ENCODE data around the gene CYP2A7. TPM values are rescaled to one million over a fixed set of nuclear protein-coding genes. Genes with fewer than 3 reads are reported as not detected.
"Not testable (repeated sequence)": the region's sequence is repeated elsewhere in the genome, so short reads cannot be mapped to it uniquely, and the experiment has no call there.

Gene CYP2A7
- total RNA-seq, 1 donor from 2014 or later = not detected

- Mint-ChIP-seq H3K4me3 (ENCODE audit: unreplicated experiment) (no peak overlapping the region), H3K9me3 (ENCODE audit: unreplicated experiment) (no peaks in the 10 kb centered on the region), H3K27me3 (ENCODE audit: unreplicated experiment) (no peaks in the 10 kb centered on the region), H3K27ac (ENCODE audit: unreplicated experiment) (no peak overlapping the region), H3K4me1 (ENCODE audit: unreplicated experiment) (peaks cover 19% of the 10 kb centered on the region), H3K36me3 (ENCODE audit: unreplicated experiment) (peaks cover 14% of the 10 kb centered on the region)
- TF ChIP-seq CTCF (IDR thresholded peaks at IDR 0.05) = no peak
- no peak for DNase-seq (ENCODE audit: extremely low spot score, unreplicated experiment)
Measured at GRCh38 chr19:40827386-40828247, 54.4 kb downstream of the CYP2A7 start.

GRCh38 chr19:40826699-40827385 lies 55.2 kb downstream of the CYP2A7 start:
- H3K4me1 Mint-ChIP-seq (ENCODE audit: unreplicated experiment) = peaks cover 13% of the 10 kb centered on the region
- H3K4me3 Mint-ChIP-seq (ENCODE audit: unreplicated experiment); H3K27ac Mint-ChIP-seq (ENCODE audit: unreplicated experiment); DNase-seq (ENCODE audit: extremely low spot score, unreplicated experiment); H3K27me3 Mint-ChIP-seq (ENCODE audit: unreplicated experiment); H3K9me3 Mint-ChIP-seq (ENCODE audit: unreplicated experiment): not testable (repeated sequence)
- H3K36me3 Mint-ChIP-seq (ENCODE audit: unreplicated experiment) = peaks cover 14% of the 10 kb centered on the region

- DNase-seq (ENCODE audit: extremely low spot score, unreplicated experiment); H3K27me3 Mint-ChIP-seq (ENCODE audit: unreplicated experiment); H3K27ac Mint-ChIP-seq (ENCODE audit: unreplicated experiment); H3K4me3 Mint-ChIP-seq (ENCODE audit: unreplicated experiment); H3K9me3 Mint-ChIP-seq (ENCODE audit: unreplicated experiment); H3K4me1 Mint-ChIP-seq (ENCODE audit: unreplicated experiment): not testable (repeated sequence)
- H3K36me3 Mint-ChIP-seq (ENCODE audit: unreplicated experiment) = peaks cover 14% of the 10 kb centered on the region
Measured at GRCh38 chr19:40826312-40826698, 55.7 kb downstream of the CYP2A7 start.

GRCh38 chr19:40825460-40826095 lies 56.5 kb downstream of the CYP2A7 start:
- DNase-seq (ENCODE audit: extremely low spot score, unreplicated experiment); H3K27ac Mint-ChIP-seq (ENCODE audit: unreplicated experiment); H3K27me3 Mint-ChIP-seq (ENCODE audit: unreplicated experiment); H3K9me3 Mint-ChIP-seq (ENCODE audit: unreplicated experiment); H3K4me1 Mint-ChIP-seq (ENCODE audit: unreplicated experiment); H3K4me3 Mint-ChIP-seq (ENCODE audit: unreplicated experiment): not testable (repeated sequence)
- H3K36me3 Mint-ChIP-seq (ENCODE audit: unreplicated experiment) = peaks cover 14% of the 10 kb centered on the region

Other genes with a start within 250 kb of the CYP2A7 start
- gene NUMBL, start 191.6 kb downstream of the CYP2A7 start, total RNA-seq = 63.2 and 67.1 TPM in 2 replicates
- gene COQ8B, start 165.3 kb downstream of the CYP2A7 start, total RNA-seq = 33.8 and 42.0 TPM in 2 replicates
- gene ITPKC, start 165.1 kb downstream of the CYP2A7 start, total RNA-seq = 10.9 and 12.0 TPM in 2 replicates
- 14.6 and 17.0 TPM in 2 replicates for gene ACTMAP, start 131.8 kb downstream of the CYP2A7 start, total RNA-seq
- 48.0 and 53.2 TPM in 2 replicates for gene SNRPA, start 131.0 kb downstream of the CYP2A7 start, total RNA-seq
- gene MIA, start 106.7 kb downstream of the CYP2A7 start, total RNA-seq = 2.0 TPM in 1 of 2 replicates, not detected in the other
- 19.7 and 20.4 TPM in 2 replicates for gene RAB4B, start 104.0 kb downstream of the CYP2A7 start, total RNA-seq
- 94.3 and 104 TPM in 2 replicates for gene EGLN2, start 83.0 kb downstream of the CYP2A7 start, total RNA-seq
- gene CYP2A6, start 31.8 kb downstream of the CYP2A7 start, total RNA-seq = not detected in 2 replicates
- not detected in 2 replicates for gene CYP2B6, start 109.1 kb upstream of the CYP2A7 start, total RNA-seq
- gene CYP2A13, start 206.2 kb upstream of the CYP2A7 start, total RNA-seq = not detected in 2 replicates
- gene CYP2F1, start 232.2 kb upstream of the CYP2A7 start, total RNA-seq = not detected in 2 replicates

All from osteocyte (in vitro differentiated cells).